Ovary (tissue), 3 donors: ENCODE measurements around the gene ETNPPL.

Experiments used
- POLR2A ChIP-seq: fragments of 450-650 bp; IDR thresholded peaks from one replicate; pipeline ENCODE4 v1.6.1; 2017; ENCODE audit warnings: antibody characterized with exemption, mild to moderate bottlenecking, moderate library complexity
- TF ChIP-seq, protein P1 (sequence below), 3 donors: fragments of 450-650 bp in 2 of 3; fragments of 200-600 bp in 1 of 3; IDR thresholded peaks; one replicate each; pipeline versions ENCODE4 v1.5.1 to v1.8.0; 2016 to 2022; ENCODE audit warnings: antibody characterized with exemption in 3 of 3, mild to moderate bottlenecking in 1 of 3
- donor health status: DM: no; HTN: no; CAD: no.

DNA sequence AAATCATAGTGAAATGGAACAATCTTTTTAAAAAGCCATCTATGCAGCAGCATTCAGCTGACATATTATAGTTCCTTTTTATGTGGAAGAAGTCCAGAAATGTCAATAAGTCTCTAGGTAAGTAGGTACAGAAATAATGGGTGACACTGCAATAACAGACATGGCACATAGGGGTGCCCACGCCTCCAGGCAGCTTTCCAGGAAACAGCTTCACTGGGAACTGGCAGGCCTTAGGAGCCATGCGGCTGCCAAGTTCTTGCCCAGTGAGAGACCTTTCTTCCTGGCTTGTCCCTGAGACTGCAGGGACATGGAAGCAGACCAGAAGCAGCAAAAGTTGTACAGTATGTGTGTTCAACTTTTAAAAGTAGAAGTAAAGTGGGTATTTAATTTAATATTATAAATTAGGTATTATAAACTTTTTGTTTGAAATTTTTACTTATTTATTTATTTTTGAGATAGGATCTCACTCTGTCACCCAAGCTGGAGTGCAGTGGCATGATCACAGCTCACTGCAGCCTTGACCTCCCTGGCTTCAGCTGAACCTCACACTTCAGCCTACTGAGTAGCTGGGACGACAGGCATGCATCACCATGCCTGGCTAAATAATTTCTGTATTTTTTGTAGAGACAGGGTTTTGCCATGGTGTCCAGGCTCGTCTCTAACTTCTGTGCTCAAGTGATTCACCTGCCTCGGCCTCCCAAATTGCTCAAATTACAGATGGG, 12.1 kb upstream of the ETNPPL start:
- TF ChIP-seq POLR2A, result no peak
- TF ChIP-seq, protein P1, sequence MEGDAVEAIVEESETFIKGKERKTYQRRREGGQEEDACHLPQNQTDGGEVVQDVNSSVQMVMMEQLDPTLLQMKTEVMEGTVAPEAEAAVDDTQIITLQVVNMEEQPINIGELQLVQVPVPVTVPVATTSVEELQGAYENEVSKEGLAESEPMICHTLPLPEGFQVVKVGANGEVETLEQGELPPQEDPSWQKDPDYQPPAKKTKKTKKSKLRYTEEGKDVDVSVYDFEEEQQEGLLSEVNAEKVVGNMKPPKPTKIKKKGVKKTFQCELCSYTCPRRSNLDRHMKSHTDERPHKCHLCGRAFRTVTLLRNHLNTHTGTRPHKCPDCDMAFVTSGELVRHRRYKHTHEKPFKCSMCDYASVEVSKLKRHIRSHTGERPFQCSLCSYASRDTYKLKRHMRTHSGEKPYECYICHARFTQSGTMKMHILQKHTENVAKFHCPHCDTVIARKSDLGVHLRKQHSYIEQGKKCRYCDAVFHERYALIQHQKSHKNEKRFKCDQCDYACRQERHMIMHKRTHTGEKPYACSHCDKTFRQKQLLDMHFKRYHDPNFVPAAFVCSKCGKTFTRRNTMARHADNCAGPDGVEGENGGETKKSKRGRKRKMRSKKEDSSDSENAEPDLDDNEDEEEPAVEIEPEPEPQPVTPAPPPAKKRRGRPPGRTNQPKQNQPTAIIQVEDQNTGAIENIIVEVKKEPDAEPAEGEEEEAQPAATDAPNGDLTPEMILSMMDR (IDR thresholded peaks at IDR 0.05), result no peak
